ENCODE measurements around the gene NAXE. TPM values are rescaled to one million over a fixed set of nuclear protein-coding genes. Genes with fewer than 3 reads are reported as not detected.
"Not testable (repeated sequence)": the region's sequence is repeated elsewhere in the genome, so short reads cannot be mapped to it uniquely, and the experiment has no call there.

Gene NAXE
- total RNA-seq, 1 experiment from 2014 or later = 143 TPM

- no peak overlapping the region for H3K4me3 Mint-ChIP-seq (ENCODE audit: low read depth, unreplicated experiment)
- H3K36me3 Mint-ChIP-seq (ENCODE audit: insufficient read depth, unreplicated experiment) = peaks cover 20% of the 10 kb centered on the region
- no TSS peak for BruUV-seq (replicated peaks)
- no peaks in the 10 kb centered on the region for H3K9me3 Mint-ChIP-seq (ENCODE audit: low read depth, unreplicated experiment)
- DNase-seq = peak; percentile 77
- TF ChIP-seq, protein P1, sequence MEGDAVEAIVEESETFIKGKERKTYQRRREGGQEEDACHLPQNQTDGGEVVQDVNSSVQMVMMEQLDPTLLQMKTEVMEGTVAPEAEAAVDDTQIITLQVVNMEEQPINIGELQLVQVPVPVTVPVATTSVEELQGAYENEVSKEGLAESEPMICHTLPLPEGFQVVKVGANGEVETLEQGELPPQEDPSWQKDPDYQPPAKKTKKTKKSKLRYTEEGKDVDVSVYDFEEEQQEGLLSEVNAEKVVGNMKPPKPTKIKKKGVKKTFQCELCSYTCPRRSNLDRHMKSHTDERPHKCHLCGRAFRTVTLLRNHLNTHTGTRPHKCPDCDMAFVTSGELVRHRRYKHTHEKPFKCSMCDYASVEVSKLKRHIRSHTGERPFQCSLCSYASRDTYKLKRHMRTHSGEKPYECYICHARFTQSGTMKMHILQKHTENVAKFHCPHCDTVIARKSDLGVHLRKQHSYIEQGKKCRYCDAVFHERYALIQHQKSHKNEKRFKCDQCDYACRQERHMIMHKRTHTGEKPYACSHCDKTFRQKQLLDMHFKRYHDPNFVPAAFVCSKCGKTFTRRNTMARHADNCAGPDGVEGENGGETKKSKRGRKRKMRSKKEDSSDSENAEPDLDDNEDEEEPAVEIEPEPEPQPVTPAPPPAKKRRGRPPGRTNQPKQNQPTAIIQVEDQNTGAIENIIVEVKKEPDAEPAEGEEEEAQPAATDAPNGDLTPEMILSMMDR (IDR thresholded peaks at IDR 0.05; ENCODE audit: unreplicated experiment) = peak; percentile 53
- intact Hi-C loops (cut with micrococcal nuclease; ENCODE audit: unreplicated experiment) = loop anchor here (1.0 to 10.0 kb wide), 2 partner anchors 30 to 267 kb away; partner anchors contain the start of gene PEAR1
- peaks cover 12% of the 10 kb centered on the region for H3K4me1 Mint-ChIP-seq (ENCODE audit: low read depth, unreplicated experiment)
- peaks cover 53% of the 10 kb centered on the region for H3K27me3 Mint-ChIP-seq (ENCODE audit: unreplicated experiment)
- CTCF ChIA-PET = interaction anchor here (0.5 to 2.3 kb wide), 17 partner anchors 10 to 300 kb away, joined by 3 to 17 read pairs (median 4); partner anchors contain the start of genes NES and TTC24
- no peak overlapping the region for H3K27ac Mint-ChIP-seq (ENCODE audit: unreplicated experiment)
Measured at GRCh38 chr1:156627313-156627880, 35.8 kb downstream of the NAXE start.

GRCh38 chr1:156629823-156630449 is 38.4 kb downstream of the NAXE start:
- TF ChIP-seq, protein P1 (IDR thresholded peaks at IDR 0.05; ENCODE audit: unreplicated experiment) = no peak
- Mint-ChIP-seq H3K27me3 (ENCODE audit: unreplicated experiment) (peaks cover 40% of the 10 kb centered on the region), H3K36me3 (ENCODE audit: insufficient read depth, unreplicated experiment) (peaks cover 6% of the 10 kb centered on the region), H3K9me3 (ENCODE audit: low read depth, unreplicated experiment) (no peaks in the 10 kb centered on the region), H3K4me1 (ENCODE audit: low read depth, unreplicated experiment) (peaks cover 12% of the 10 kb centered on the region), H3K27ac (ENCODE audit: unreplicated experiment) (no peak overlapping the region), H3K4me3 (ENCODE audit: low read depth, unreplicated experiment) (no peak overlapping the region)
- DNase-seq = no peak
- BruUV-seq (replicated peaks) = no TSS peak
- intact Hi-C loops (cut with micrococcal nuclease; ENCODE audit: unreplicated experiment) = loop anchor here (10.0 kb wide), 1 partner anchor 265 kb away; the partner anchor contains the start of gene PEAR1
- CTCF ChIA-PET = interaction anchor here (0.6 kb wide), 1 partner anchor 47 kb away, joined by 4 read pairs; no protein-coding TSS in a partner anchor

DNA sequence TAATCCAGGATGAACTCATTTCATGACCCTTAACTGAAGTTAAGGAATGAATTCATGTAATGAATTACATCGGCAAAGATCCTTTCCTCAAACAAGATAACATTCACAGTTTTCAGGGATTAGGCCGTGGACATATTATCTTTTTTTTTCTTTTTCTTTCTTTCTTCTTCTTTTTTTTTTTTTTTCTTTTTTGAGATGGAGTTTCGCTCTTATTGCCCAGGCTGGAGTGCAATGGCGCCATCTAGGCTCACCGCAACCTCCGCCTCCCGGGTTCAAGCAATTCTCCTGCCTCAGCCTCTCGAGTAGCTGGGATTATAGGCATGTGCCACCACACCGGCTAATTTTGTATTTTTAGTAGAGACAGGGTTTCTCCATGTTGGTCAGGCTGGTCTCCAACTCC is 39.6 kb downstream of the NAXE start:
- intact Hi-C loops (cut with micrococcal nuclease; ENCODE audit: unreplicated experiment); H3K4me1 Mint-ChIP-seq (ENCODE audit: low read depth, unreplicated experiment); H3K9me3 Mint-ChIP-seq (ENCODE audit: low read depth, unreplicated experiment): not testable (repeated sequence)

GRCh38 chr1:156632355-156632754 is 40.8 kb downstream of the NAXE start:
- CTCF ChIA-PET = interaction anchor here (0.7 kb wide), 2 partner anchors 61 to 74 kb away, joined by 3 to 4 read pairs; no protein-coding TSS in a partner anchor
- no peak overlapping the region for H3K4me3 Mint-ChIP-seq (ENCODE audit: low read depth, unreplicated experiment)
- no TSS peak for BruUV-seq (replicated peaks)
- H3K27ac Mint-ChIP-seq (ENCODE audit: unreplicated experiment) = no peak overlapping the region
- intact Hi-C loops (cut with micrococcal nuclease; ENCODE audit: unreplicated experiment) = no loop called here
- no peaks in the 10 kb centered on the region for H3K9me3 Mint-ChIP-seq (ENCODE audit: low read depth, unreplicated experiment)
- H3K27me3 Mint-ChIP-seq (ENCODE audit: unreplicated experiment) = peaks cover 24% of the 10 kb centered on the region
- DNase-seq = no peak
- peaks cover 11% of the 10 kb centered on the region for H3K4me1 Mint-ChIP-seq (ENCODE audit: low read depth, unreplicated experiment)
- TF ChIP-seq, protein P1 (IDR thresholded peaks at IDR 0.05; ENCODE audit: unreplicated experiment) = no peak
- peaks cover 4% of the 10 kb centered on the region for H3K36me3 Mint-ChIP-seq (ENCODE audit: insufficient read depth, unreplicated experiment)

More for the DNA sequence above, 39.6 kb downstream of the NAXE start:
- BruUV-seq (replicated peaks); H3K36me3 Mint-ChIP-seq (ENCODE audit: insufficient read depth, unreplicated experiment); DNase-seq; H3K27ac Mint-ChIP-seq (ENCODE audit: unreplicated experiment); CTCF ChIA-PET; H3K4me3 Mint-ChIP-seq (ENCODE audit: low read depth, unreplicated experiment): not testable (repeated sequence)
- peaks cover 28% of the 10 kb centered on the region for H3K27me3 Mint-ChIP-seq (ENCODE audit: unreplicated experiment)

All from Calu3 (cell line).